Mucosa of descending colon (tissue), 3 donors: Measurements from ENCODE around the gene PHF23. TPM values are rescaled to one million over a fixed set of nuclear protein-coding genes. Genes with fewer than 3 reads are reported as not detected.

Source experiments
- ATAC-seq: fragments of 200-7000 bp; cut with Tn5 transposase; one replicate; pipeline ENCODE4 v1.9.1; 2020; ENCODE audit warnings: mild to moderate bottlenecking, moderate library complexity
- DNase-seq, 3 donors: peaks; one replicate each; pipeline ENCODE4 v3.0.0-alpha.2; 2020
- H3K36me3 ChIP-seq: fragments of 200-600 bp; one replicate; pipeline ENCODE4 v1.8.0; 2021; ENCODE audit warnings: low read depth, mild to moderate bottlenecking
- H3K4me1 ChIP-seq: fragments of 200-600 bp; one replicate; pipeline ENCODE4 v1.8.0; 2021; ENCODE audit warnings: low read depth, mild to moderate bottlenecking
- H3K4me3 ChIP-seq: fragments of 200-600 bp; one replicate; pipeline ENCODE4 v1.8.0; 2021; ENCODE audit warnings: mild to moderate bottlenecking
- H3K9me3 ChIP-seq: fragments of 200-600 bp; one replicate; pipeline ENCODE4 v1.8.0; 2021; ENCODE audit warnings: mild to moderate bottlenecking
- CTCF ChIP-seq: fragments of 200-600 bp; IDR thresholded peaks from one replicate; pipeline ENCODE4 v1.8.0; 2022; ENCODE audit warnings: antibody characterized with exemption, mild to moderate bottlenecking
- intact Hi-C, 2 donors: fragments of 100-400 bp; cut with DNase I in 1 of 2; cut with micrococcal nuclease in 1 of 2; formaldehyde crosslinking; loops; one replicate each; pipeline versions ENCODE4 v1.11.0 to v1.11.1; 2022; cut with DNase I, micrococcal nuclease
- total RNA-seq, 3 donors: library from RNA; stranded (reverse); fragmentation: NEBNext Ultra II Directional in 2 of 3; extraction: Animal tissue kit (Norgen Biotek cat#: 25700) in 2 of 3; gene quantifications; one replicate each; pipeline versions ENCODE4 v1.2.1 to v1.2.4, GENCODE V29; 2021 to 2023
- donor health status: DM: no; HTN: no; CAD: no; lungs with moderate emphysema.
- donor health status: DM: no; HTN: no; CAD: no.
- donor health status: DM: no; HTN: yes; CAD: no.

Gene PHF23
- total RNA-seq, 3 donors from 2014 or later = 36.0 to 49.8 (median 36.8) TPM

- no peaks in the 10 kb centered on the region for H3K36me3 ChIP-seq
Observed at GRCh38 chr17:7196651-7197401, 42.4 kb downstream of the PHF23 start.

GRCh38 chr17:7195971-7196370, 43.3 kb downstream of the PHF23 start:
- DNase-seq (no peak), ATAC-seq (no peak)
- H3K9me3 ChIP-seq = no peaks in the 10 kb centered on the region
- intact Hi-C loops = no loop called here
- TF ChIP-seq CTCF = no peak
- no peaks in the 10 kb centered on the region for H3K36me3 ChIP-seq
- H3K4me3 ChIP-seq = no peak overlapping the region
- H3K4me1 ChIP-seq = no peaks in the 10 kb centered on the region

More at GRCh38 chr17:7196651-7197401, 42.4 kb downstream of the PHF23 start:
- Histone ChIP-seq H3K4me3 (no peak overlapping the region), H3K4me1 (no peaks in the 10 kb centered on the region), H3K9me3 (no peaks in the 10 kb centered on the region)
- intact Hi-C loops = no loop called here
- ATAC-seq (no peak), DNase-seq (no peak)
- TF ChIP-seq CTCF = no peak

- Histone ChIP-seq H3K36me3 (no peaks in the 10 kb centered on the region), H3K4me3 (no peak overlapping the region), H3K9me3 (no peaks in the 10 kb centered on the region), H3K4me1 (no peaks in the 10 kb centered on the region)
- ATAC-seq (no peak), DNase-seq (no peak)
- intact Hi-C loops = no loop called here
- no peak for TF ChIP-seq CTCF
Observed at GRCh38 chr17:7192271-7192937, 46.9 kb downstream of the PHF23 start.

- no peak for TF ChIP-seq CTCF
- H3K9me3 ChIP-seq = no peaks in the 10 kb centered on the region
- H3K4me1 ChIP-seq = no peaks in the 10 kb centered on the region
- no peaks in the 10 kb centered on the region for H3K36me3 ChIP-seq
- peak; percentile 76 for ATAC-seq
- DNase-seq = peak in 1 of 3 donors; percentile 65
- H3K4me3 ChIP-seq = no peak overlapping the region
- intact Hi-C loops = no loop called here
Observed at GRCh38 chr17:7191571-7192270, 47.5 kb downstream of the PHF23 start.

GRCh38 chr17:7191069-7191468, 48.2 kb downstream of the PHF23 start:
- intact Hi-C loops = no loop called here
- TF ChIP-seq CTCF = no peak
- no peak overlapping the region for H3K4me3 ChIP-seq
- DNase-seq (no peak), ATAC-seq (no peak)
- no peaks in the 10 kb centered on the region for H3K9me3 ChIP-seq
- no peaks in the 10 kb centered on the region for H3K4me1 ChIP-seq
- no peaks in the 10 kb centered on the region for H3K36me3 ChIP-seq
